NCI-H1105 treated with DMSO at 0.1 percent for 48 hours (cell line): Measurements from ENCODE around the gene LRRC71.
"Not testable (repeated sequence)": the region's sequence is repeated elsewhere in the genome, so short reads cannot be mapped to it uniquely, and the experiment has no call there.

Experiments
- DNase-seq: peaks from one replicate; lab custom pipeline; 2025; lab: John Stamatoyannopoulos, UW

Gene LRRC71

GRCh38 chr1:156905651-156906050 lies 14.8 kb upstream of the LRRC71 start:
- no peak for DNase-seq

- DNase-seq, result no peak
Observed at GRCh38 chr1:156906206-156906906, 14.1 kb upstream of the LRRC71 start.

- no peak for DNase-seq
Observed at GRCh38 chr1:156908541-156908940, 11.9 kb upstream of the LRRC71 start.

- DNase-seq, result no peak
Observed at GRCh38 chr1:156908955-156909354, 11.5 kb upstream of the LRRC71 start.

GRCh38 chr1:156909671-156910070 lies 10.8 kb upstream of the LRRC71 start:
- DNase-seq, result no peak

GRCh38 chr1:156910309-156910782 lies 10.1 kb upstream of the LRRC71 start:
- peak; percentile 12 for DNase-seq

GRCh38 chr1:156911577-156912298 lies 8.7 kb upstream of the LRRC71 start:
- DNase-seq, result peak; percentile 41

- DNase-seq, result no peak
Observed at GRCh38 chr1:156912310-156912709, 8.1 kb upstream of the LRRC71 start.

GRCh38 chr1:156912861-156913808 lies 7.3 kb upstream of the LRRC71 start:
- DNase-seq, result peak; percentile 87

- DNase-seq, result no peak
Observed at GRCh38 chr1:156913809-156914387, 6.5 kb upstream of the LRRC71 start.

GRCh38 chr1:156914440-156914856 lies 6.0 kb upstream of the LRRC71 start:
- no peak for DNase-seq

- DNase-seq, result no peak
Observed at GRCh38 chr1:156921053-156921529, 659 bp downstream of the LRRC71 start.

GRCh38 chr1:156922986-156923669 lies 2.7 kb downstream of the LRRC71 start:
- DNase-seq, result peak; percentile 31

GRCh38 chr1:156923670-156924477 lies 3.4 kb downstream of the LRRC71 start:
- no peak for DNase-seq

GRCh38 chr1:156924478-156925153 lies 4.2 kb downstream of the LRRC71 start:
- DNase-seq, result no peak

GRCh38 chr1:156925154-156926010 lies 5.0 kb downstream of the LRRC71 start:
- DNase-seq, result no peak

GRCh38 chr1:156926175-156926574 lies 5.7 kb downstream of the LRRC71 start:
- DNase-seq, result peak; percentile 75

GRCh38 chr1:156926695-156927094 lies 6.3 kb downstream of the LRRC71 start:
- not testable (repeated sequence) for DNase-seq
